Activated T-cell treated with anti-CD3 and anti-CD28 coated beads, Interleukin-2, amount 50 U/mL, for 48 hours (primary cell): ENCODE data around the gene IL16.
"Not testable (repeated sequence)": the region's sequence is repeated elsewhere in the genome, so short reads cannot be mapped to it uniquely, and the experiment has no call there.

ENCODE experiments used
- DNase-seq, 2 experiments: peaks; one replicate each; pipeline ENCODE4 v3.0.0-alpha.2; 2020

The IL16 gene

GRCh38 chr15:81174792-81175327 is 21.8 kb upstream of the IL16 start:
- DNase-seq, result no peak

DNA sequence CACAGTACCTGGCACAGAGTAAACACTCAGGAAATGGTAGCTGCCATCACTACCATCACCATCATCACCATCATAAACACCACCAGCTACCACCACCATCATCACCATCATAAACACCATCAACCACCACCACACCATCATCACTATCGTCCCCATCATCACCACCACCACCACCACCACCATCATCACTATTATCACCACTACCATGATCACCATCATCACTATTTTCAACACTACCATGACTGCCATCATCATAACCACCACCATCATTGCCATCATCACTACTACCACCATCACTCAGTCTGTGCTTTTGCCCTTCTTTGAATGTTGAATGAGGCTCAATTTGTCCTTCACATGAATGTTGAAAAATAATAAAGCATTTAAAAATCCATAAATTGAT is 21.2 kb upstream of the IL16 start:
- DNase-seq, result no peak

DNA sequence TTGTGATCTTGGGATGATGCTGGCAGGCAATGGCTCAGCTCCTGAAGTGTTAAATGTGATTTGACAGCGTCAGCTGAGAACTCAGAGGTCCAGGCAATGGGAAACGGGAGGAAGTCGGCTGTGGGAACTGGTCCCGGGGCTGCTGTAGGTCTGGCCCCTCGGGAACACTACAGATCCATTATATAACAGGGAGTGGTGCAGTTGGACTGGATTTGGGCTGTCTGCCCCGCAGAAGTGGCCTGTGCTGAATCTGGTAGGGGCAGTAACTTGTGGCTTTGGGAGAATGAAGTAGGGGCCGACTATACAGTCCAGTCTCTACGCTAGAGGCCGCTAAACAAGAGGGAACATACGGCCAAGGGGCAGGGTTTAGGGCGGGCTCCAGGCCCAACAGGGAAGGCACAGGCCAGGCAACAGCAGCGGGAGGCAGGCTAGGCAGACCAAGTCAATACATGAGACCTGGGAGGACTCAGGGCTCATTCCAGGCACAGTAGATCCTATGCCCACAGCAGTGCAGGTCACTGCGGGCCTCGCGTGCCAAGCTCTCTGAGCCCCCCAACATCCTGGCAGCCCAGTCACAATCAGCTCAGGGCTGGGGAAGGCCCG is 20.3 kb upstream of the IL16 start:
- no peak for DNase-seq

DNA sequence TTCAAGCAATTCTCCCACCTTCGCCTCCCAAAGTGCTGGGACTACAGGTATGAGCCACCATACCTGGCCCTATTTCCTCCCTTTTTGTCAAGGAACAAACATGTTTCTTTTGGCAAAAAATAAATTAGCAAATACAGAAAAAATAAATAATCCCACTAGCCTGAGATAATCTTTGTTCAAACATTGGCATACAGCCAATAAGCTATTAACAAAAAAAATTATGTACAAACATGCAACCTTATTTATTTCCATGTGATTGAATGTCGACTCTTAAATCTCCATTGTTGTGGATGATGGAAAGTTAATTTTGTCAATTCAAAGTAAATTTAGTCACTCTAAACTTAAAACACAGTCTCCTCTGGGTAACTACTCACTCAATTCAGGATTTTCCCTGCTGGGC is 18.3 kb upstream of the IL16 start:
- no peak for DNase-seq

DNA sequence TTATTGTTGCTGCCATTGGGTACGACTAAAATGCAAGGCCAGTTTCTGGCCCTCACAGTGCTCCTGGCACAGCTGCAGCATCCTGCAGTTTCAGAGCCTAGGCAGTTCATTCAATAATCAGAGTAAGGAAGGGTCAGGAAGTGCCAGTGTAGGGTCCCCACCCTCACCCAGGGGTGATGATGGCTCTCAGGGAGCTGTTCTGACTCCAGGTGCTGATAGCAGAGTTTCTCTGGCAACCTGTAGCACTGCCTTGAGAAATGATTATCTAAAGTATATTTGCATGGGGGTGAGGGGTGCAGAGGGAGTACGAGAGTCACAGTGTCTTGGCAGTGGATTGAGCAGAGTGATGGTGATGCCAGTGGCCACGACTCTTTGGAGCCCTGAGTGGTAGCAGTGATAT is 15.5 kb upstream of the IL16 start:
- no peak for DNase-seq

- DNase-seq, result no peak
Observed at GRCh38 chr15:81182031-81182755, 14.5 kb upstream of the IL16 start.

DNA sequence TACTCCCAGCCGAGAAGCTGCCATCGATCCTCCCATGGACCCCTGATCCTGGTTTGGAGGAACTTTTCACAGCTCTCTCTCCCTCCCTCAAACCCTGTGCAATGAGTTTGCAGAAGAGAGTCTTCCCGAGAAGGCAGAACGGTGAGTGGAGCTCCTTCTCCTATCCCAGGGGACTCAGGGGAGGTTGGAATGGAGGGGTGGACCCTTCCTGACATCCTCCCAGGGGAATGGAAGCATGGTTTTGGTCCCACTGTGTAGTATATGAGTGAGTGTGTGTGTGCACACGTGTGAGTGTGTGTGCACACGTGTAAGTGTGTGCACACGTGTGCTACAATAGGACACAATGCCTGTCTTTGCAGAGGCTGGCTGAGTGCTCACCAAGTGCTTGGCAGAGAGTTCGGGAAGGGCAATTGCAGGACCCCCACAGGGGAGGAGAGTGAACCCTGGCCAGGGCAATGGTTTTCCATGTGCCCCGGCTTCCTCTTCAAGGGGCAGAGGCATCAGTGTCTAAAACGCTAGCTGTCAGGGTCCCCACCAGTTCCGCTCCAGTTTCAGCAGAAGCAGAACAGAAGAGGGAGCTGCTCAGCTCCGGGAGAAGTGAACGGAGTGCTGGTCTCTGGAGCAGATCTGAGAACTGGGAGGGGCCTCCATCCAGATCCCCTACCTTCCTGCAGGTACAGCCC is 13.8 kb upstream of the IL16 start:
- no peak for DNase-seq

GRCh38 chr15:81183439-81183775 is 13.3 kb upstream of the IL16 start:
- DNase-seq, result no peak

DNA sequence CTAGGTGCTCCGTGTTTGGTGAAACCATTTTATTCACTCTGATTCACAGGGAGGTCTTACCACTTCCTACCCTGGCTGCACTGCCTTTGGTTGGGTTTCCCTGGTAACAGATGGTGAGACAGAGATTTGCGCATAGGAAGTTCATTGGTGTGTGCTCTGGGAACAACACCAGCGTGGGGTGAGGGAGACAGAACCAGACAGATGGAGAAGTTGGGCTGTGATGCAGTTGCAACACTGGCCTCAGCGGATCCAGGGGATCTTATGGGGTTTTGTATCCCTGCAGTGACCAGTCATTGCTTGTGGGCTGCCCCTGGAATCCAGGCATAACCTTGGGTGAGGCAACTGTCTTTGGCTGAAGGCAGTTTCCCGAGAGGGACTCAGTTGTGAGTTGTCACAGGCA is 12.5 kb upstream of the IL16 start:
- no peak for DNase-seq

DNA sequence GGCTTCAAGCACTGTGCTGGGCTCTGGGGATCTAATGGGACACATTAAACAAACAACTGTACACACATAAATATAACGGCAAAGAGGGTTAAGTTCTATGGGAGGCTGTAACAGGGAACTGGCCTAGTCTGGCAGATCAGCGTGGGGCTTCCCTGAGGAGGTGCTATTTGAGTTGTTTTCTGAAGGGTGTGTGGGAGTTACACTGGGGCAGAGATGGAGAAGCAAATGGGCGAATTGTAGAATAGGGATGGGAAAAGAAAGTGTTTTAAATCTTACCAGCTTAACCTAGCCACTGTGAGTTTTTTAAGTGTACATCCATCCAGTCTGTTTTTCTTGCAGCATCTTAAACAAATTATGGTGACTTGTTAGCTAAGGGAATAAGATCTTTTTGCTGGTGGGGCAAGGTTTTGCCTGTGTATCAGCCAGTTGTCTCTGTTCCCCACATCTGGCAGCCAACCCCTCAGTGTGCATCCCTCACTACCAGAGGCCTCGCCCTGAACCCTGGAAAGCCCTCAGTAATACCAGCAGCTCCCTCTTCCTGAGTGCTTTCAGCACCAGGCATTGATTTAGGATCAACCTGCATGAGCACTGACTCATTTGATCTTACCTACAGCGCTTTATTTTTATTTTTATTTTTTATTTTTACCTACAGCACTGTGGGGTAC is 10.9 kb upstream of the IL16 start:
- DNase-seq, result no peak

- no peak for DNase-seq
Observed at GRCh38 chr15:81188354-81188753, 8.3 kb upstream of the IL16 start.

GRCh38 chr15:81189583-81190283 is 6.9 kb upstream of the IL16 start:
- no peak for DNase-seq

DNA sequence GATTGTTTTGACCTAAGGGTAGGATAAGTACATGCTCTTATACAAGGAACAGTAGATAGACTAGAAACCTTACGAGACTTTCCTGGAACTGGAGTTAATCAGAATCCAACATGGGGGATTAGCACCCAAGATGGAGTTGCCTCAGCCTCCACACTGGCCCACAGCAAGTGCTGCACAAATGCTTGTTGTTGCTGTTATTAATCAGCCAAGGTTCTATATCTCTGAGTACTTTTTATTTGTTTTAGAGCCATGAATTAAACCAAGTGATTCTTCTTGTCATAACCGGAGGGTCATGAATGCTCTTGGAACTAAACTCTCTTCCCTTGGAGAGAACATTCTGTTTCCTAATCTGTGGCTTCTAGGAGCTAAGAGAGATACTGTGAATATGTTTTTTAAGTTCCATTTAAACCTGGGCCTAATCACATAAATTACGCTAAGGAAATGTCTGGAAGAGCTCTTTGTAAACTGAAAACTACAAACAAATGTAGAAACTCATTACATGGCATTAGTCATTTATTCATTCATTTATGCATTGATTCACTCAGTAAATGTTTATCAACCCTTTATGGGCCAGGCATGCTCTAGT is 5.7 kb upstream of the IL16 start:
- no peak for DNase-seq

GRCh38 chr15:81191701-81192100 is 5.0 kb upstream of the IL16 start:
- DNase-seq, result no peak

GRCh38 chr15:81194723-81195122 is 2.0 kb upstream of the IL16 start:
- DNase-seq, result no peak

DNA sequence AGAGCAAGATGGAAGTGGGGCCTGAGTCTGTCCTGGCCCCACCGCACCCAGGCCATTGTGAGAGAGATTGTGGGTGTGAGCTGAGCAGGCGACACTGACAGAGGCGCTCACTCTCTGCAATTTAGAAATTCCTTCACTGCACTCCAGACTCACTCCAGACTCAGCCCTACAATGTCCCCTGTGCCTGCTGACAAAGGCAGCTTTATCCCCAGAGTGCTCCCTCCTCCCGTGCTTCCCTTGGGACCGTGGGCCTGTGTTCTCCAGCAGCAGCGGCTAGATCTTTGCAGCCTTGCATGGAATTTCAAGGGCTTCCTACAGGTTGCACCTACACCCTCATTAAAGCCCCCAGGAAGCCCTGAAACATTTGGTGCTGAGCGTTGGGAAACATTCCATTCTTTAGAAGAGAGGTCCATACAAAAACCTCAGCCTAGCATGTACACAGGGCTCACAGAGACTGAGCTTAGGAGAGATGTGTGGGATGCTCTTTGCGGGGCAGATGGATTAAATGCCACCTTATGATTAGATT is 1.3 kb upstream of the IL16 start:
- DNase-seq, result no peak

- no peak for DNase-seq
Observed at GRCh38 chr15:81197255-81197630, 564 bp downstream of the IL16 start.

DNA sequence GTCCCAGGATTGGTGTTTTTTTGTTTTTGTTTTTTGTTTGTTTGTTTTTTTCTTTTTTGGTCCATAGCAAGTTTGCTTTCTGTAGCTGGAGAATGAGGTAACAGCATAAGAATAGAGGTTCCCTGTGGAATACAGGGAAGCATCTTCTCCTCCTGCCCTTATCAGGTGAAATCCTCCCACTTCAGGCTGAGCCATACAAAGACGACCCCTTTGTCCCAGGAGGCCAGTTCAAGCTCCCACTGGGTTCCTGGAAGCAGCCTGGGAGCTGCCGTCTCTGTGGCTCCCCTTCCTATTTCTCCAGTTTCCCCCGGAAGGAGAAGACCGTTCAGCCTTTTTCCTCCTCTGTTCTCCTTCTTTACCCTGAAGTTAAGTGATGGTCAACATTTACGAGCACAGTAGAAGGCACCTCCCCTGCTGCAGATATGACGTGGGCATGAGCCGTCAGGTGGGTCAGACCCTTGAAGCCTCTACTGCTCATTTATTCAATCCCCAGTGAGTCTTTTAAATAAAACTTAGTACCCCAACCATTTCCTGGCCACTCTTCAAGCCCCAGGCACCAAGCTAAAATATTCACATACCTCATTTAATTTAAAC is 1.1 kb downstream of the IL16 start:
- no peak for DNase-seq

GRCh38 chr15:81199031-81199779 is 2.5 kb downstream of the IL16 start:
- DNase-seq, result no peak

DNA sequence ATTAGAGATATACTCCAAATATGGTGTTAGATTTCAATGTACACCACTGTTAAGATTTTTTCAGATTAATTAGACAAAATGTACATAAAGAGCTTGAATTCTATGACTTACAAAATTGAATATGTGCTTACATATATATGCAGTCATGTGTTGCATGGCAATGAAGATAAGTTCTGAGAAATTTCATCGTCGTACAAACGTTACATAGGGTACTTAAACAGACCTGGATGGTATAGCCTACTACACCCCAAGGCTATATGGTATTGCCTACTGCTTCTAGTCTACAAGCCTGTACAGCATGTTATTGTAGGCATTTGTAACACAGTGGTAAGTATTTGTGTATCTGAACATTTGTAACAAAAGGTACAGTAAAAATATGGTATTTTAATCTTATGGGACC is 9.3 kb downstream of the IL16 start:
- DNase-seq, result no peak

DNA sequence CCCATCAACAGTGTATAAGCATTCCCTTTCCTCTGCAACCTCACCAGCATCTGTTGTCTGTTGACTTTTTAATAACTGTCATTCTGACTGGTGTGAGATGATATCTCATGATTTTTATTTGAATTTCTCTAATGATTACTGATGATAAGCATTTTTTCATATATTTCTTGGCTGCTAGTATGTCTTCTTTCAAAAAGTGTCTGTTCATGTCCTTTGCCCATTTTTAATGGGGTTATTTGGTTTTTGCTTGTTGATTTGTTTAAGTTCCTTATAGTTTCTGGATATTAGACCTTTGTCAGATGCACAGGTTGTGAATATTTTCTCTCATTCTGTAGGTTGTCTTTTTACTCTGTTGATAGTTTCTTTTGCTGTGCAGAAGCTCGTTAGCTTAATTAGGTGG is 11.3 kb downstream of the IL16 start:
- DNase-seq, result not testable (repeated sequence)
